Neuron (in vitro differentiated cells): Measurements from ENCODE around the gene BCKDK.
A peak's percentile ranks its signal among the peaks of the same experiment; 100 is the strongest.

ENCODE experiments used
- H2AFZ ChIP-seq: one replicate; pipeline ENCODE4 v1.6.1; 2013; ENCODE audit warnings: low read depth, mild to moderate bottlenecking, inconsistent platforms, low read length, moderate library complexity
- H3K27me3 ChIP-seq: one replicate; pipeline ENCODE4 v1.6.1; 2013; ENCODE audit warnings: low read length; ENCODE audit not compliant: insufficient read depth
- H3K36me3 ChIP-seq: one replicate; pipeline ENCODE4 v1.6.1; 2013; ENCODE audit warnings: low read length; ENCODE audit not compliant: insufficient read depth
- H3K4me1 ChIP-seq: one replicate; pipeline ENCODE4 v1.6.1; 2013; ENCODE audit warnings: low read length; ENCODE audit not compliant: insufficient read depth
- H3K4me3 ChIP-seq: 2 replicates; pipeline ENCODE4 v1.5.1; 2013; ENCODE audit warnings: mild to moderate bottlenecking, low read length, moderate library complexity
- H3K9me3 ChIP-seq: one replicate; pipeline ENCODE4 v1.6.1; 2013; ENCODE audit warnings: low read length

The BCKDK gene

DNA sequence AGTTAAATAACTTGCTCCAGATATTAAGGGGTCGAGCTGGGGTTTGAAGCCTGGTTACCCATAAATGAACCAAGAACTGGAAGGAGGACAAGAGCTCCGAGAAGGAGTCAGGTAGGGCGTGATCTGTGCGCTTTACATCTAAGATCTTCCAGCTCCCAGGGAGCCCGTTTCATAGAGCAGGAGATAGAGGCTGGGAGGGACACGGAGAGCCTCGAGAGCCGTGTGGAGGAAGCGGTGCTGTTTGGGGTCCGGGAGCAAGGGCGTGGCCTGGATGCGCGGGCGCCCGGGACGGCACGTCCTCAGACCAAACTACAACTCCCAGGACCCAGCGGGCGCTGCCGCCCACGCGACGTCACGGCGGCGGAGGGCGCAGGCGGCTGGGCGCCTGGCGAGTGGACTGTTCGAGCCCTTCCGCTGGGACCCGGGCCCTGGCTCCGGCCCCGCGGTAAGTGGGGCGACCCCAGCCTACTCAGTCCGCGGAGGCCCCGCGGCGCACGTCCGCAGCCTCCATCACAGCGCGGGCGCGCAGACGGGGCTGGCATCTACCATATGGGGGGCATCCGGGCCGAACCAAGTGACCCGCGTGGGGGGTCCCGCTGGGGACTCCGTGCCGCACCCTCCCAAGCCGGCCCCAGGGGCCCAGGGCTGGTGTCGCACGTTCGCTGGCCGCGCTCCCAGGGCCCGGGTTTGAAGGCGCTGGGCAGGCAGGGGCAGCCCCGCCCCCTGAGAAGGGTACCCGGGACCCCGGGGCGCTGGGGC is at the start of gene BCKDK:
Gene BCKDK (plus strand): TSS at position 352 of the 759 bp plus-strand sequence. CDS start 838 bp downstream, outside the sequence.
- H3K4me3 ChIP-seq, result peak within 1 kb of the TSS; percentile 79

DNA sequence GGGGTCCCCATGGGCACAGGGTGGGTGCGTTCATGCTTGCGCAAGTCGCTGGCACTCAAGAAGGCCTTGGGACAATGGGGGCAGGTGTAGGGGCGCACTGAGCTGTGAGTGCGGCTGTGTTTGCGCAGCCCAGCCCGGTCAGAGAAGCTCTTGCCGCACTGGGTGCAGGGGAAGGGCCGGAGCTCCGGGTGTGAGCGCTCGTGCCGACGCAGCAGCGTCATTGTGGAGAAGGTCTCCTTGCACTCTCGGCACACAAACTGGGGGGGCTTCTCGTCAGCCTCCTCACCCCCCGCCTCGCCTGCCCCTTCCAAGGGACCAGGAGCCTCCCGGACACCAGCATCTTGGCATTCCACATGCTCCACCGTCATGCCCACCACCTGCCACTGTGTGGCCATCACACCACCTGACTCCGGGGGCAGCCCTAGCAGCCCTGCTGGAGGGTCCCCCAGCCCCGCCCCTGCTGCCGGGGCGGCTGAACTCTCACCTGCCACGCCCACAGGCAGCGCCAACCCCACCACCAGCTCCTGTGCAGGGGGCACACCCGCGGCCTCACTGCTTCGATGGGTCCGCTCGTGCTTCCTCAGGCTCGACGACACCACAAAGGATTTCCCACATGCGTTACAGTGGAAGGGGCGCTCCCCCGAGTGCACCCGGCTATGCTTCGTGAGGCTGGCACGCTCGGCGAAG is 46.9 kb upstream of the BCKDK start:
- Histone ChIP-seq H3K4me3 (no peak overlapping the region), H3K36me3 (peaks cover 38% of the 10 kb centered on the region), H3K9me3 (no peaks in the 10 kb centered on the region), H3K4me1 (no peaks in the 10 kb centered on the region), H3K27me3 (no peaks in the 10 kb centered on the region), H2AFZ (no peak overlapping the region)

More for the DNA sequence above, at the start of gene BCKDK:
- peaks cover 2% of the 10 kb centered on the region for H3K4me1 ChIP-seq
- no peaks in the 10 kb centered on the region for H3K27me3 ChIP-seq
- H3K36me3 ChIP-seq, result peaks cover 33% of the 10 kb centered on the region
- peak within 1 kb of the TSS; percentile 84 for H2AFZ ChIP-seq
- H3K9me3 ChIP-seq, result no peaks in the 10 kb centered on the region

DNA sequence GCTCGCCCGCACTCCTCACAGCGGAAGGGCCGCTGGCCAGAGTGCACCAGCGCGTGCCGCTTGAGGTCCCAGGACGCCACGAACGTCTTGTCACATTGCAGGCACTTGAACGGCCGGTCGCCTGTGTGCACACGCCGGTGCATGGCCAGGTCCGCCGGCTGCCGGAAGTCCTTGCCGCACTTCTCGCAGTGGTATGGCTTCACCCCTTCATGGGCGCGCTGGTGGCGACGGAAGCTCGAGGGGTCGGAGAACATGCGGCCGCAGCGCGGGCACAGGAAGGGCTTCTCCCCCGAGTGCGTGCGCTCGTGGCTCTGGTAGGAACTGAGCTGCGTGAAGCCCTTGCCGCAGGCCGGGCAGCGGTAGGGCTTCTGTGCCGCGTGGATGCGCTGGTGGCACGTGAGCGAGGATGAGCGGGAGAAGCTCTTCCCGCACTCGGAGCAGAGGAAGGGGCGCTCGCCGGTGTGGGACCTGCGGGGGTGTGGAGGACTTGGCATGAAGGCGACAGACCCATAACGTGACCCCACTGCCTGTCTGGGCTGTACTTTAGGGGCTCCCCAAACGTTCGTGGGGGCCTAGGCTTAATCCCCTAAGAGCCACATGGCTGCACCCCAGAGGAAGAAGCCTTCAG is 46.3 kb upstream of the BCKDK start:
- peaks cover 38% of the 10 kb centered on the region for H3K36me3 ChIP-seq
- no peaks in the 10 kb centered on the region for H3K9me3 ChIP-seq
- H3K27me3 ChIP-seq, result no peaks in the 10 kb centered on the region
- H2AFZ ChIP-seq, result no peak overlapping the region
- no peaks in the 10 kb centered on the region for H3K4me1 ChIP-seq
- no peak overlapping the region for H3K4me3 ChIP-seq

DNA sequence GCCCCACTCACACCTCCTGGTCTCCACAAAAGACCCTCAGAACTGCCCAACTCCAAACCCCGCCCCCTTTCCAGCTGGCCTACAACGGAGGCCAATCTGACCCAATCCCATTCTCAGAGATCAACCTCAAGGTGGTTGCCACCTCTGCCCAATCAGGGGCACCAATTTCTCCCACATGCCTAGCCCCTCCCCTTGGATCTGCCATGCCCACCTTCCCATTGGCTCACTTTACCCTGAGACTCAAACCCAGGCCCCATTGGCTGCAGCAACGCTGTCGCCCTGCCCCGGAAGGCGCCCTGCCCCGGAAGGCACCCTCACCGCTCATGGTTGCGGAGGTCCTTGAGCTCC is 44.7 kb upstream of the BCKDK start:
- H3K4me1 ChIP-seq, result no peaks in the 10 kb centered on the region
- no peaks in the 10 kb centered on the region for H3K27me3 ChIP-seq
- no peak overlapping the region for H3K4me3 ChIP-seq
- no peak overlapping the region for H2AFZ ChIP-seq
- H3K36me3 ChIP-seq, result peaks cover 38% of the 10 kb centered on the region
- no peaks in the 10 kb centered on the region for H3K9me3 ChIP-seq

DNA sequence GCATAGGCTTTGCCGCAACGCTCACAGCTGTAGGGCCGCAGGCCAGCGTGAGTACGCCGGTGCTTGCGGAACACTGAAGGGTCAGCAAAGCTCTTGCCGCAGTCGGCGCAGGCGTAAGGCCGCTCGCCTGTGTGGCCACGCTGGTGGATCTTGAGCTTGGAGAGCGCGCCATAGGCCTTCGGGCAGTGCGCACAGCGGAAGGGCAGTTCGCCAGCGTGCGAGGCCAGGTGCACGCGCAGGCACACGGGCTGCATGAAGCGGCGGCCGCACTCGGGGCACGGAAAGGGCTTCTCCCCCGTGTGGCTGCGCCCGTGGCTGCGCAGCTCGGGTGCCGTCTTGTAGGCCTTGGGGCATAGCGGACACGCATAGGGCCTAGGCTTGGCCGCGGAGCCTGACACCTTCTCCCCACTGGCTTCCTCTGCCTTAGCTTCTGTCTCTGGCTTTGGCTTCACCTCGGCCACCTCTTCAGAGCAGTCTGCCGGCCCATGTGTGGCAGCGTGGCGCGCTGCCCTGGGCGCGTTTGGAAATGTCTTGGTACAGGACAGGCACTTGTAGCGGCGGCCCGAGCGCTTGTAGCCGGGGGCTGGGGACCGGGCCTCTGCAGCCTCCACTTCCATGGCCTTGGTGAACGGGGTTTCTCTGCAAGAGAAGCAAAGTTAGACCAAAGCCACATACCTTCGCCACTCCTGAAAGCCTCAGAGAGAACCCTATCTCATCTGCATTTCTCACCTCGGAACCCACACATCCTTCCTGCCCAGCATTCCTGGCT is 44.2 kb upstream of the BCKDK start:
- Histone ChIP-seq H3K36me3 (peaks cover 38% of the 10 kb centered on the region), H3K9me3 (no peaks in the 10 kb centered on the region), H2AFZ (no peak overlapping the region), H3K4me3 (no peak overlapping the region), H3K27me3 (no peaks in the 10 kb centered on the region), H3K4me1 (no peaks in the 10 kb centered on the region)

DNA sequence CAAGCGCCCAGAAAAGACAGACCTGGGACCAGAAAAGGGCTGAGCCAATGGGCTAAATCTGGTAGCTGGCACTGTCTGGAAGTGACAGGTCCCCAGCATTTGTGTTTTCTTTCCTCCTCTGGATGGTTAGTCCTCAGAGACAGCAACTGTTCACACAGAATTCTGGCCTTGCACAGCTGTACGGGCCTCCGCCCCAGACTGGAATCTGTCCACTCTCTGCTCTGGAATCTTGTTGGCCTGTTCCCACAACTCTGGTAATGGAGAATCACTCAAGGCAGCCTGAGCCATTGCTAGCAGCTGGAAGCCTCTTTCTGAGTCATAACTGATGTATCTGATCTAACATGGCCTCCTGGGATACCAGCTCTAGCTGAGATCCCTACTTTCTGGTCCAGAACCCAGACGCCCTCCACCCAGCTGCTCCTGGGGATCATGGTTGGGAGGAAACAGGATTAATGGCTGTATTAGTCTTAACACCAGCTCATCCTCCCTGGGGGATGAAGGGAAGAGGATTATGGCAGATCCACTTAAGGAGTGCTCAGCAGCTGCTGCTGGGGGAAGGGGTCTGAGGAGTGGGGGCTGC is 43.2 kb upstream of the BCKDK start:
- H3K27me3 ChIP-seq, result no peaks in the 10 kb centered on the region
- H3K4me3 ChIP-seq, result no peak overlapping the region
- H3K4me1 ChIP-seq, result no peaks in the 10 kb centered on the region
- H2AFZ ChIP-seq, result no peak overlapping the region
- H3K9me3 ChIP-seq, result no peaks in the 10 kb centered on the region
- peaks cover 35% of the 10 kb centered on the region for H3K36me3 ChIP-seq

DNA sequence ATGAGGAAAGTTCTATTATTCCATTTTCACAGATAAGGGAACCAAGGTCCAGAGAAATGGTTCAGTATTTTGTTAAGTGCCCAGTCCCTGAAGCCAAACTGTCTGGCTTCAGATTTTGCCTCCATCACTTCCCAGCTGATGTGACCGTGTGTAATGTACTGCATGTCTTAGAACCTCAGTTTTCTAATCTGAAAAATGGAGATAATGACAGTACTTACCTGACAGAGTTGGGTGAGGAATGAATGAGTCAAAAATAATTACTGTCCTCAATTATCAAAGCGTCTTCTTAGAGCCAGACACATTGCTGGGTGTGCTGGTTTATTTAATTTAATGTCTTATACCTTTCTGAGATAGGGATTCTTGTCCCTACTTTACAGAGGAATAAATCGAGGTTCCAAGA is 40.8 kb upstream of the BCKDK start:
- Histone ChIP-seq H2AFZ (no peak overlapping the region), H3K9me3 (no peaks in the 10 kb centered on the region), H3K27me3 (no peaks in the 10 kb centered on the region), H3K36me3 (peaks cover 14% of the 10 kb centered on the region), H3K4me3 (no peak overlapping the region), H3K4me1 (peaks cover 9% of the 10 kb centered on the region)

DNA sequence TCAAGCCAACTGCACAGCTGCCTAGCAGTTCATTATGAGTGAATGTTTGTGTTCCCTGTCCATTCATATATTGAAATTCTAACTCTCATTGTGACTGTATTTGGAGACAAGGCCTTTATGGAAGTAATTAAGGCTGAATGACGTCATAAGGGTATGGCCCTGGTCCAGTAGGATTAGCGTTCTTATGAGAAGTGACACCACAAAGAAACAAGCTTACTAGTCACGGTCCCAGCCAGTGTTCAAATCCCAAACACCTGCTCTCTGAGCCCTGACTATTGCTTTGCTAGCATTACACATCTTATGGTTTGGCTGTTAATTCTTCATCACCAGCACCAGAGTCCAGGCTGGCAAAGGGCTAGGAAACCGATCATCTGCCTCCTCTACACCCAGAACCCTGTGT is 36.3 kb upstream of the BCKDK start:
- H3K4me3 ChIP-seq, result peak overlapping the region; percentile 75
- H3K9me3 ChIP-seq, result no peaks in the 10 kb centered on the region
- H2AFZ ChIP-seq, result no peak overlapping the region
- peaks cover 15% of the 10 kb centered on the region for H3K4me1 ChIP-seq
- H3K36me3 ChIP-seq, result peaks cover 11% of the 10 kb centered on the region
- H3K27me3 ChIP-seq, result no peaks in the 10 kb centered on the region

DNA sequence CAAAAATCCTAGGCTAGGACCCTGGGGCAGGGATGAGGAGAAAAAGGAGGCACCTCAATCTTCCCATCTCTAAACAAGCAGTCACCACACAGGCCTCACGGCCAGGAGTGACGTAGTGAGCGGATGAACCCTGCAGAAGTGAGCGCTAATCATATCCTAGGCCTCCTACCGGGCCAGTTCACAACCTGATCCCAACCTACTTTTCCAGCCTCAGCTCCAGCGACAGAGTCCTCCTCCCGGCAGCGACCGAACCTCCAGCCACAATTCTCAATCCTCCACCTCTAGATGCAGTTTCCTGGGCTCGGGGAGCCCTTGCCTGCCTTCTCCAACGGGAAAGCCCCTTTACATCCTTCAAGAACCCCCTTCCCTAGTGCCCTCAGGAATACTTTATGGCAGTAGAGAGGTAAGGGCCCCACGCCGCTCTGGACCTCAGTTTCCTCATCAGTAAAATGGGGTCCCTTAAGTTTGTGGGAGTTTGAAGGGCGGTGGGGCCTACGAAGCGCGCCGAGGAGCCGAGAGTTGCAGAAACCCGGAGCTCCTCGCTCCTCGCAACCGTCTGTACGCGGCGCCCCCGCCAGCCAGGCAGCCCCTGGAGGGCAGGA is 35.5 kb upstream of the BCKDK start:
- no peaks in the 10 kb centered on the region for H3K27me3 ChIP-seq
- no peaks in the 10 kb centered on the region for H3K9me3 ChIP-seq
- peaks cover 18% of the 10 kb centered on the region for H3K36me3 ChIP-seq
- H3K4me3 ChIP-seq, result peak overlapping the region; percentile 75
- H2AFZ ChIP-seq, result peak overlapping the region; percentile 89
- H3K4me1 ChIP-seq, result peaks cover 15% of the 10 kb centered on the region

DNA sequence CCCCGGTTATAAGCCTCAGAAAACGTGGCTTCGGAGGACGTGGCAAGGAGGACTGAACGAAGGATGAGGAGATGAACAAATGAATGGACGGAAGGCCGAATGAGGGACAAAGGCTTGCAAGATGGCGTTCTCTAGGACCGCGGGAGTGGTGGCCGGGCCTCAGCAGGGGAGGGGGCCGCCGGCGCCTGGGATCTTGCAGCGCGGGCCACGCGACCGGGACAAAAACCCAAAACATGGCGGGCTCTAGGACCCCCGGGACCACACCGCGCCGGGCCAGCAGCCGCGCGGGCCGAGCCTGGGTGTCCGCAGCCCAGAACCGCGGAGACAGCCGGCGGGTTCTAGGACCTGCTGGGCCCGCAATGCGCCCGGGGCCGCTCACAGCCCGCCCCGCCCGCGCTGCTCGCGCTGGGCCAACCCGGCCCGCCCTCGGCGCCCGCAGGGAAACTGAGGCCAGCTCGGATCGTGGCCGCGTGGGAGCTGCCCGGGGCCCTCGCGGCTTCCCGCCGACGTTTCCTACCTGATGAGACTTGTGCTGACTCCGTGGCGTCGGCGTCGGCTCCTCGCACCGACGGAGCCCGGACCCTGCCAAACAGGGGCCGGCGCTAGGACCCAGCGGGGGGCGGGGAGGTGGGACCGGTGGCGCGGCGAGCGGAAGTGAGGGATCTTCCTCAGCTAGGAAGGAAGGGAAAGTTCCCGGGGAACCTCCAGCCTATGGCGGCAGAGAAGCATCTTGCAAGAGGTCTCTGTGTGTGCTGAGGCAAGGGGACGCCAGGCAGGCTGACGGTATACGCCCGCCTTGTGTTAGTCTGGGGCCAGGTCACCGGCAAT is 34.8 kb upstream of the BCKDK start:
- H3K4me3 ChIP-seq, result peak overlapping the region; percentile 75
- peaks cover 15% of the 10 kb centered on the region for H3K4me1 ChIP-seq
- H3K9me3 ChIP-seq, result no peaks in the 10 kb centered on the region
- no peaks in the 10 kb centered on the region for H3K27me3 ChIP-seq
- H3K36me3 ChIP-seq, result peaks cover 26% of the 10 kb centered on the region
- H2AFZ ChIP-seq, result peak overlapping the region; percentile 89

DNA sequence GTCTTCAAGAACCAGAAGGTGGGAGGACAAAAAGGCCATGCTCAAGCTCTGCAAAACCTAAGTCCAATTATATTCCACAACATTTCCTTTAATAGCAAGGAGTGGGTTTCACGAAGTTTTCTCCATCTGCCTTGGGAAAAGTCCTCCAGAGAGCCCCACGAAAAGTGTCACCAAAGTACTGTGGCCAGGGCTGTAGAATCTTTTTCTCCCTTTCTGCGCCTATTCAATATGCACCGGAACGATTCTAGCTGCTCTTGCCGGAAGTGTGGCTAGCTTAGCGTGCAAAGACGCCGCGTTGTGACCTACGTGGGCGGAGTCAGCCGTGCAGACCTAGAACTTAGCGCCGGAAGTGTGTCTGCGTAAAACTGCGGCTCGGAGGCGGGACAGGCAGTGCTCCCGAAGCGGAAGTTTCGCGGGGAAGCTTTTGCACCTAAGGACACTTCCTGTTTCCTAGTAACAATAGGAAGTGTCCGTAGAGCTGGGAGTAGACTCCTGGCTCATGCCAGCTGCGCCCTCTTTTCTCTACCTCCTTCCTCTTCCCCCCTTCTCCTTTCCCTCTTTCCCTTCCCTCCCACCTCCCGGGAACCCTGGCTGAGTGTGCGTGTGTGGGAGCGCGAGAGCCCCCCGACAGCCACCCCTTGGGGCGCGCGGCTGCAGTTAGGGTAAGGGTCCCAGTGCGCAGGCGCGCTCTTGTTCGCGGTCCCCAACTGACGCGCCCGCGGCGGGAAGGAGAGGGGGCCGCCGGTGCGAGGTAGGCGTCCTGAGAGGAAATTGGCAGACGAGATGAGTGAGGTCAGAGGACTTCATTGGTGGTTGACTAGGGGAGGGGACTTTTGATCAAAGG is 34.0 kb upstream of the BCKDK start, which contains the start of the genes ZNF646 and ZNF668:
Gene ZNF646 (plus strand): TSS at position 453 of the 844 bp plus-strand sequence. CDS start 1,903 bp downstream, outside the sequence.
Gene ZNF668 (minus strand): TSS at position 271 of the 844 bp plus-strand sequence. CDS start 9,781 bp downstream, outside the sequence.
- H2AFZ ChIP-seq, result peak within 1 kb of the TSS; percentile 89
- peaks cover 34% of the 10 kb centered on the region for H3K36me3 ChIP-seq
- H3K9me3 ChIP-seq, result no peaks in the 10 kb centered on the region
- H3K27me3 ChIP-seq, result no peaks in the 10 kb centered on the region
- H3K4me3 ChIP-seq, result peak within 1 kb of the TSS; percentile 75
- H3K4me1 ChIP-seq, result peaks cover 15% of the 10 kb centered on the region
